HEK293T (cell line): ENCODE measurements around the gene GGTLC3.
"Not testable (repeated sequence)": the region's sequence is repeated elsewhere in the genome, so short reads cannot be mapped to it uniquely, and the experiment has no call there.

Experiments
- FOXM1 ChIP-seq: fragments of 450-650 bp; IDR thresholded peaks from 2 replicates; pipeline ENCODE4 v1.6.1; 2017; ENCODE audit warnings: mild to moderate bottlenecking, borderline replicate concordance
- SUZ12 ChIP-seq: fragments of 450-650 bp; IDR thresholded peaks from 2 replicates; pipeline ENCODE4 v1.6.1; 2016; ENCODE audit warnings: mild to moderate bottlenecking

DNA sequence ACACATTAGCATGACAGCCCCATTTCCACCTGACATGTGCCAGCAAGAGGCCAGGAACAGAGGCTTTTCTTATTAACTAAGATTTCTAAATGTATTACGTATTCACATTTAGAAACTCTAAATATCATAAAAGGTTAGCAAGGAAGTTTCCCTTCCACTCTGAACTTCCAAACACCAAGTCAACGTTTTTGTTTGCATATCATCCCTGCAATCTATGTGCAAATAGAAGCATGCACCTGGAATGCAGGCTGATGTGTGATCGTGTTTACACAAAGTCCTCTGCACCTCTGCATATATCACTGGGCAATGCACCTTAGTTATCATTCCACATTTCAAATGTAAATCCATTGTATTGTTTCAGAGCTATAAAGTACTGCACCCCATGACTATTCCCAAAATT, 21.7 kb downstream of the GGTLC3 start:
- TF ChIP-seq SUZ12, FOXM1: not testable (repeated sequence)
